ENCODE results near the gene MPDZ. TPM values are rescaled to one million over a fixed set of nuclear protein-coding genes. Genes with fewer than 3 reads are reported as not detected.

Gene MPDZ
- total and polyA plus RNA-seq, 2 of the 4 experiments (the other 2 are of a cell fraction) = 18.8 to 39.3 TPM

DNA sequence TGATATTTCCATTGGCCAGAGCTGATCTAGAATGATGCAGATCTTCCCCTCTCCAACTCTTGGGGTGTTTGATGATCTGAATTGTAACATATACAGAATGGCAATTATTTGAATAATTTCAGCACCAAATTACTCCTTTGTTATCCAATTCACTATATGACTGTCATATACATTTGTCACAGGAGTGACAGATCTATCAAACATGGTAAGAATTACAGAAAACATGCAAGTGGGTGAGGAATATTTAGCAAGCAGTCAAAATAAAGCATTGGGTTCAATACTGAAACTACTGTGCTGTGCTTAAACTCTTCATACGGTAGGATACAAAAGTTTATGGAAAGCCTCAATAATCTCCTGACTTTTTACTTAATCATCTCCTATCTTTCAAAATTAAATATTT lies 8.8 kb downstream of the MPDZ start:
- CTCF ChIA-PET = no interaction called here
- no peak overlapping the region for H2AK5ac ChIP-seq (ENCODE audit: low read depth, low read length)
- no TSS peak for BruUV-seq (replicated peaks)
- H3K4me1 ChIP-seq (ENCODE audit: control insufficient read depth, insufficient read depth, low read length) = no peaks in the 10 kb centered on the region; the same call in 1 of the 2 replicates
- no peak overlapping the region for H2BK120ac ChIP-seq (ENCODE audit: low read depth, low read length)
- H4K91ac ChIP-seq (ENCODE audit: insufficient read depth, low read depth, low read length) = no peak overlapping the region
- no peak overlapping the region for H2AK9ac ChIP-seq (replicated peaks; ENCODE audit: low read depth, low read length, poor library complexity)
- H3K9me1 ChIP-seq (ENCODE audit: insufficient read depth, low read length) = no peaks in the 10 kb centered on the region
- intact Hi-C loops (cut with micrococcal nuclease) (loop anchor here (10.0 kb wide), 2 partner anchors 146 to 1154 kb away; no protein-coding TSS in a partner anchor), dilution Hi-C loops (cut with HindIII; ENCODE audit: low sequenced_read_pairs, unreplicated experiment) (no loop called here), in situ Hi-C loops (cut with MboI; ENCODE audit: low sequenced_read_pairs) (no loop called here)
- H4K5ac ChIP-seq (ENCODE audit: low read depth, low read length) = no peak overlapping the region
- H3K14ac ChIP-seq (replicated peaks; ENCODE audit: low read depth, low read length) = no peak overlapping the region
- POLR2A ChIA-PET (ENCODE audit: unreplicated experiment) = no interaction called here
- no peak overlapping the region for H3K4me3 ChIP-seq (ENCODE audit: insufficient read depth, low read depth, low read length)
- H3K4ac ChIP-seq (ENCODE audit: low read depth, low read length) = no peak overlapping the region
- H3K4me2 ChIP-seq (ENCODE audit: low read depth, low read length) = no peak overlapping the region
- ATAC-seq (ENCODE audit: low read depth) (no peak), DNase-seq (no peak)
- no peak overlapping the region for H3K18ac ChIP-seq (ENCODE audit: low read depth, low read length)
- H3K79me1 ChIP-seq (ENCODE audit: low read depth in 1 of 2, low read length in 2 of 2) = peaks cover 19 to 49% of the 10 kb centered on the region in 2 experiments
- peaks cover 8% of the 10 kb centered on the region; the same call in 1 of the 2 replicates for H4K20me1 ChIP-seq (ENCODE audit: insufficient read depth, low read length)
- WGBS, 2 experiments (ENCODE audit: extremely low coverage in 2 of 2, insufficient read length in 1 of 2) = no CpG with 5 or more reads among the region's 1 CpG
- no peak overlapping the region for H3K27ac ChIP-seq (ENCODE audit: insufficient read depth, low read length)
- H3K9ac ChIP-seq (ENCODE audit: low read depth, low read length) = no peak overlapping the region
- no peak overlapping the region for H2BK20ac ChIP-seq (ENCODE audit: low read depth, low read length)
- H3K9me3 ChIP-seq (ENCODE audit: control insufficient read depth, insufficient read depth, low read length) = peaks cover 2% of the 10 kb centered on the region; the same call in 1 of the 2 replicates
- no peak overlapping the region for H4K8ac ChIP-seq (ENCODE audit: low read depth in 2 of 2, low read length in 2 of 2)
- TF ChIP-seq MAFK (IDR thresholded peaks at IDR 0.05; ENCODE audit: low read depth, low read length) = no peak
- no peak for TF ChIP-seq BHLHE40 (IDR thresholded peaks at IDR 0.05; ENCODE audit: low read depth, low read length)
- TF ChIP-seq, protein P1, sequence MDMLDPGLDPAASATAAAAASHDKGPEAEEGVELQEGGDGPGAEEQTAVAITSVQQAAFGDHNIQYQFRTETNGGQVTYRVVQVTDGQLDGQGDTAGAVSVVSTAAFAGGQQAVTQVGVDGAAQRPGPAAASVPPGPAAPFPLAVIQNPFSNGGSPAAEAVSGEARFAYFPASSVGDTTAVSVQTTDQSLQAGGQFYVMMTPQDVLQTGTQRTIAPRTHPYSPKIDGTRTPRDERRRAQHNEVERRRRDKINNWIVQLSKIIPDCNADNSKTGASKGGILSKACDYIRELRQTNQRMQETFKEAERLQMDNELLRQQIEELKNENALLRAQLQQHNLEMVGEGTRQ (IDR thresholded peaks at IDR 0.05; ENCODE audit: low read depth, low read length) = no peak
- no peak for TF ChIP-seq FOS (IDR thresholded peaks at IDR 0.05; ENCODE audit: low read depth, low read length)
- no peak for TF ChIP-seq RAD21 (IDR thresholded peaks at IDR 0.05; ENCODE audit: low read length)
- no peak for TF ChIP-seq RFX5 (IDR thresholded peaks at IDR 0.05; ENCODE audit: low read depth, low read length)
- TF ChIP-seq POLR2A (IDR thresholded peaks at IDR 0.05; ENCODE audit: low read depth, low read length) = no peak
- TF ChIP-seq CEBPB (IDR thresholded peaks at IDR 0.05; ENCODE audit: low read depth, low read length) = no peak
- no peak overlapping the region for H2BK15ac ChIP-seq (ENCODE audit: low read depth, low read length)
- no peak overlapping the region for H3K23ac ChIP-seq (ENCODE audit: low read depth, low read length)
- no peaks in the 10 kb centered on the region for H3K36me3 ChIP-seq (ENCODE audit: control insufficient read depth, insufficient read depth, low read length)
- no peak overlapping the region for H3K56ac ChIP-seq (ENCODE audit: extremely low read depth, insufficient read depth, low read length)
- H3K27me3 ChIP-seq (ENCODE audit: control insufficient read depth, insufficient read depth, low read length) = no peaks in the 10 kb centered on the region
- no peak overlapping the region for H2BK5ac ChIP-seq (ENCODE audit: low read depth, low read length, poor library complexity, severe bottlenecking)
- no peak overlapping the region for H2AFZ ChIP-seq (replicated peaks; ENCODE audit: low read length, poor library complexity)
